HL-60 (cell line): ENCODE measurements around the gene RTP5.
"Not testable (repeated sequence)": the region's sequence is repeated elsewhere in the genome, so short reads cannot be mapped to it uniquely, and the experiment has no call there.

Source experiments
- DNase-seq, 2 experiments: peaks; one replicate each; pipeline ENCODE4 v3.0.0-alpha.2; 2010 to 2020; ENCODE audit warnings: low read depth in 1 of 2, low spot score in 1 of 2
- H3K27ac ChIP-seq: fragments of 250-450 bp; sonication (Bioruptor Pico); replicated peaks from 2 replicates; pipeline ENCODE4 v1.5.1; 2020; ENCODE audit warnings: mild to moderate bottlenecking, moderate library complexity
- H3K27me3 ChIP-seq: fragments of 250-450 bp; sonication (Bioruptor Pico); 2 replicates; pipeline ENCODE4 v1.5.1; 2021; ENCODE audit warnings: mild to moderate bottlenecking, moderate library complexity; ENCODE audit not compliant: insufficient read depth, poor library complexity, severe bottlenecking
- H3K4me3 ChIP-seq: replicated peaks from 2 replicates; pipeline ENCODE4 v1.5.1; 2011; ENCODE audit warnings: mild to moderate bottlenecking, control low read depth, low read length; ENCODE audit not compliant: insufficient read depth
- CTCF ChIP-seq: IDR thresholded peaks from one replicate; pipeline ENCODE4 v1.5.1; 2011; ENCODE audit warnings: low read length, control low read depth, inconsistent platforms; ENCODE audit not compliant: insufficient read depth
- GABPA ChIP-seq: IDR thresholded peaks from 2 replicates; pipeline ENCODE4 v1.6.1; 2012; ENCODE audit warnings: low read depth
- POLR2AphosphoS5 ChIP-seq: IDR thresholded peaks from 2 replicates; pipeline ENCODE4 v1.6.1; 2012; ENCODE audit warnings: low read depth
- REST ChIP-seq: IDR thresholded peaks from 2 replicates; pipeline ENCODE4 v1.6.1; 2012; ENCODE audit warnings: low read depth; ENCODE audit not compliant: insufficient replicate concordance
- SPI1 ChIP-seq: IDR thresholded peaks from 2 replicates; pipeline ENCODE4 v1.6.1; 2012; ENCODE audit warnings: low read depth, mild to moderate bottlenecking, borderline replicate concordance

RTP5 gene

GRCh38 chr2:241905716-241906377, 36.3 kb downstream of the RTP5 start:
- Histone ChIP-seq H3K4me3 (no peak overlapping the region), H3K27me3 (no peaks in the 10 kb centered on the region), H3K27ac (no peak overlapping the region)
- TF ChIP-seq SPI1 (no peak), CTCF (no peak)
- DNase-seq = no peak

- H3K27me3 ChIP-seq, H3K4me3 ChIP-seq, DNase-seq, H3K27ac ChIP-seq: not testable (repeated sequence)
Measured at GRCh38 chr2:241906378-241906770, 36.8 kb downstream of the RTP5 start.

GRCh38 chr2:241906826-241907570, 37.5 kb downstream of the RTP5 start:
- Histone ChIP-seq H3K27me3 (no peaks in the 10 kb centered on the region), H3K4me3 (no peak overlapping the region), H3K27ac (no peak overlapping the region)
- no peak for DNase-seq
- TF ChIP-seq REST = no peak
- TF ChIP-seq SPI1 = no peak
- no peak for TF ChIP-seq POLR2AphosphoS5
- TF ChIP-seq GABPA = no peak
- TF ChIP-seq CTCF = no peak

GRCh38 chr2:241907831-241908230, 38.3 kb downstream of the RTP5 start:
- DNase-seq, H3K27ac ChIP-seq, H3K4me3 ChIP-seq, H3K27me3 ChIP-seq: not testable (repeated sequence)

GRCh38 chr2:241908686-241909420, 39.3 kb downstream of the RTP5 start:
- Histone ChIP-seq H3K4me3 (no peak overlapping the region), H3K27me3 (no peaks in the 10 kb centered on the region), H3K27ac (no peak overlapping the region)
- no peak for DNase-seq
- TF ChIP-seq CTCF = no peak
- no peak for TF ChIP-seq GABPA
- TF ChIP-seq SPI1 = no peak
- TF ChIP-seq REST = no peak
- TF ChIP-seq POLR2AphosphoS5 = no peak
